K562 (cell line): ENCODE data around the gene NDUFAB1. TPM values are rescaled to one million over a fixed set of nuclear protein-coding genes. Genes with fewer than 3 reads are reported as not detected.

Source experiments
- AFF4 ChIP-seq: sonication (generic); formaldehyde crosslinking; IDR thresholded peaks from 2 replicates; pipeline ENCODE4 v1.8.0; 2023; ENCODE audit warnings: mild to moderate bottlenecking, missing genetic modification reagents
- CCAR2 ChIP-seq: fragments of 200-400 bp; formaldehyde crosslinking; IDR thresholded peaks from 2 replicates; pipeline ENCODE4 v1.6.1; 2017; ENCODE audit warnings: mild to moderate bottlenecking, low read depth, low read length
- HDAC2 ChIP-seq: fragments of 450-650 bp; IDR thresholded peaks from 2 replicates; pipeline ENCODE4 v1.6.1; 2016; ENCODE audit warnings: mild to moderate bottlenecking
- HNRNPUL1 ChIP-seq: fragments of 200-400 bp; formaldehyde crosslinking; IDR thresholded peaks from 2 replicates; pipeline ENCODE4 v1.6.1; 2017; ENCODE audit warnings: low read length
- PRMT5 ChIP-seq: sonication (generic); formaldehyde crosslinking; IDR thresholded peaks from 2 replicates; pipeline ENCODE4 v1.5.0; 2020; ENCODE audit warnings: missing genetic modification reagents
- SAP30 ChIP-seq: fragments of 200-600 bp; sonication (generic); IDR thresholded peaks from 2 replicates; pipeline ENCODE4 v1.6.1; 2012; ENCODE audit warnings: borderline replicate concordance, low read depth, mild to moderate bottlenecking, moderate library complexity, low read length, control low read depth, inconsistent platforms; ENCODE audit not compliant: insufficient read depth, poor library complexity, severe bottlenecking
- SMAD4 ChIP-seq: fragments of 250-450 bp; sonication (Bioruptor Pico); conservative IDR thresholded peaks from 2 replicates; pipeline ENCODE4 v1.8.0; 2021; ENCODE audit warnings: inconsistent platforms, mild to moderate bottlenecking, moderate library complexity
- ZC3H11A ChIP-seq: IDR thresholded peaks from 2 replicates; pipeline ENCODE4 v1.6.1; 2012; ENCODE audit warnings: low read depth, low read length, improper control_type of control experiment
- ZHX1 ChIP-seq: fragments of 150-350 bp; conservative IDR thresholded peaks from 2 replicates; pipeline ENCODE4 v1.6.1; 2014; ENCODE audit warnings: low read length
- ZNF165 ChIP-seq: fragments of 250-450 bp; sonication (Bioruptor Pico); IDR thresholded peaks from 2 replicates; pipeline ENCODE4 v1.4.0; 2020; ENCODE audit warnings: borderline replicate concordance
- ZNF318 ChIP-seq, 2 experiments: fragments of 450-650 bp; IDR thresholded peaks; 2 replicates each; pipeline ENCODE4 v1.6.1; 2016; ENCODE audit warnings: mild to moderate bottlenecking in 2 of 2, borderline replicate concordance in 1 of 2, low read depth in 1 of 2, moderate library complexity in 1 of 2
- polyA plus RNA-seq, 8 experiments: library from polyadenylated mRNA; depleted of rRNA in 4 of 8; stranded (reverse) in 5 of 8; unstranded in 3 of 8; fragments of >200 nt; fragmentation: Nextera tagmentation in 2 of 8; fragmentation: Illumina TruSeq in 1 of 8; extraction: Ambion mirVana in 2 of 8; extraction: Trizol in 1 of 8; gene quantifications; 2 replicates each; pipeline versions ENCODE4 v1.2.1 to v1.2.3, GENCODE V29; 2011 to 2014; ENCODE audit warnings: inconsistent platforms in 1 of 8, missing spikeins in 1 of 8
- total RNA-seq, 7 experiments: library from RNA; depleted of rRNA in 6 of 7; stranded (reverse); fragments of >200 nt in 6 of 7; fragmentation: Illumina TruSeq in 2 of 7; extraction: Trizol in 2 of 7; gene quantifications; 2 replicates each; pipeline versions ENCODE4 v1.2.1 to v1.2.3, GENCODE V29; 2011 to 2021; ENCODE audit warnings: low replicate concordance in 1 of 7

The NDUFAB1 gene
- total and polyA plus RNA-seq, 9 of the 15 experiments (the other 6 are each of a cell fraction or from before 2014, with no cell fraction given): 123 to 481 (median 238) TPM

- TF ChIP-seq ZNF318 (IDR thresholded peaks at IDR 0.05; ENCODE audit: borderline replicate concordance in 1 of 2, low read depth in 1 of 2) (no peak), SMAD4 (peak; percentile 85), ZHX1 (no peak), HNRNPUL1 (no peak), ZC3H11A (no peak), HDAC2 (no peak; the same call in 1 of the 2 replicates), CCAR2 (no peak), AFF4 (CRISPR knock-in tag) (no peak), ZNF165 (CRISPR knock-in tag) (no peak), PRMT5 (CRISPR knock-in tag) (0 out of 2 replicates have a peak, but pooled peaks have one; percentile 11), SAP30 (peak; percentile 67)
Observed at GRCh38 chr16:23595951-23596720, at the start of gene NDUFAB1 (continued).
